Effector CD8-positive, alpha-beta T cell (primary cell): ENCODE data around the gene COG2.
"Not testable (repeated sequence)": the region's sequence is repeated elsewhere in the genome, so short reads cannot be mapped to it uniquely, and the experiment has no call there.

Experiments used
- DNase-seq: peaks from one replicate; lab custom pipeline; 2025; lab: John Stamatoyannopoulos, UW

COG2 gene

DNA sequence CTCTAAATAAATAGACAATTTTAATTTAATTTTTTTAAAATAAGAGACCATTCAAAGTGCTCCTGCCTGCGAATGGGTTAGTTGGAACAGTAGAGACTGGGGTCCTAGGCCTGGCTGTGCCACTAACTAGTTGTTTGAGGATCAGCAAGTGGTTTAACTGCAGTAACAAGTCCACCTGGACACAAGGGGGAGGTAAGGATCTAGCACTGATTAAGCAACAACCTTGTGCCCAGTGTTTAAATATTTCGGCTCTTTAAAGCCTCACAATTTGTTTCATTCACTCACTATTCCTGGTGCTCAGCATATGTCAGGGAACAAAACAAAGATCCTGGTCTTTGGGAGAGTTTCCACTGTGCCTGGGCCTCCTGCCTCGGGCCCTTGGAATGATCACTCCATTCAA, 73.2 kb downstream of the COG2 start:
- no peak for DNase-seq

DNA sequence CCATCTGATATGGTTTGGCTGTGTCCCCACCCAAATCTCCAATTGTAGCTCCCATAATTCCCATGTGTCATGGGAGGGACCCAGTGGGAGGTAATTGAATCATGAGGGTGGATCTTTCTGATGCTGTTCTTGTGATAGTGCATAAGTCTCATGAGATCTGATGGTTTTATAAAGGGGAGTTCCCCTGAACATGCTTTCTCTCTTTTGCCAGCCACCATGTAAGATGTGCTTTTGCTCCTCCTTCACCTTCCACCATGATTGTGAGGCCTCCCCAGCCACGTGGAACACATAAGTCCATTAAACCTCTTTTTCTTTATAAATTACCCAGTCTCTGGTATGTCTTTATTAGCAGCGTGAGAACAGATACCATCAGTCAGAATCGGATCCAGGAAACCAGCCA, 74.2 kb downstream of the COG2 start:
- not testable (repeated sequence) for DNase-seq

DNA sequence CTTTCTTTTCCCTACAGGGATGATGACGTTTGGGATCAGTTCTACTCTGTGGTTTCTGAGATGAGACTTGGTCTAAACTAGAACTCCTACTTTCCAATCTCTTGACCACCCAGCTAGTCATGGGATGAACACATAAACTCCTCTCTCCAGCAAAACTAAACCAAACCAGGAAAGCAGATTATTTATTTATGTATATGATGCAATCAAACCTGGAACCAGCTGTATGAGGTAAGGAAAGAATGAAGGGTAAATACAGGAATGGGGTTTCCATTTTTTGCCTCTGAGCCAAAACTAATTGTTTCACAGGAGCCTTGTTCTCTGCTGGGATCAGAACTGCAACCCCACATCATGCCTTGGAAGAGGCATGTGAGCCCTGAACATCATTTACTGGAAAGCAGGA, 75.0 kb downstream of the COG2 start:
- no peak for DNase-seq

DNA sequence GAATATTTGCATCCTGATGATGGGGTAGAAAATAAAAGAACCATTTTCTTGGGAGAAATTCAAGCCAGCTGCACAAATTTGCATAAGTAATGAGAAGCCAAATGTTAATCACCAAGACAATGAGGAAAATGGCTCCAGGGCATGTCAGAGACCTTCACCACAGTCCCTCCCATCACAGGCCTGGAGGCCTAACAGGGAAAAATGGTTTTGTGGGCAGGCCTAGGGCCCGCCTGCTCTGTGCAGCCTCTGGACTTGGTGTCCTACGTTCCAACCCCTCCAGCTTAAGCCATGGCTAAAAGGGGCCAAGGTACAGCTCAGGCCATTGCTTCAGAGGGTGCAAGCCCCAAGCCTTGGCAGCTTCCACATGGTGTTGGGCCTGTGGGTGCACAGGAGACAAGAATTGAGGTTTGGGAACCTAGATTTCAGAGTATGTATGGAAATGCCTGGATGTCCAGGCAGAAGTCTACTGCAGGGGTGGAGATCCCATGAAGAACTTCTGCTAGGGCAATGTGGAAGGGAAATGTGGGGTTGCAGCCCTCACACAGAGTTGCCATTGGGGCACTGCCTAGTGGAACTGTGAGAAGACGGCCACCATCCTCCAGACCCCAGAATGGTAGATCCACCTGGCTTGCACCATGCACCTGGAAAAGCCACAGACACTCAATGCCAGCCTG, 79.7 kb downstream of the COG2 start:
- DNase-seq, result not testable (repeated sequence)

DNA sequence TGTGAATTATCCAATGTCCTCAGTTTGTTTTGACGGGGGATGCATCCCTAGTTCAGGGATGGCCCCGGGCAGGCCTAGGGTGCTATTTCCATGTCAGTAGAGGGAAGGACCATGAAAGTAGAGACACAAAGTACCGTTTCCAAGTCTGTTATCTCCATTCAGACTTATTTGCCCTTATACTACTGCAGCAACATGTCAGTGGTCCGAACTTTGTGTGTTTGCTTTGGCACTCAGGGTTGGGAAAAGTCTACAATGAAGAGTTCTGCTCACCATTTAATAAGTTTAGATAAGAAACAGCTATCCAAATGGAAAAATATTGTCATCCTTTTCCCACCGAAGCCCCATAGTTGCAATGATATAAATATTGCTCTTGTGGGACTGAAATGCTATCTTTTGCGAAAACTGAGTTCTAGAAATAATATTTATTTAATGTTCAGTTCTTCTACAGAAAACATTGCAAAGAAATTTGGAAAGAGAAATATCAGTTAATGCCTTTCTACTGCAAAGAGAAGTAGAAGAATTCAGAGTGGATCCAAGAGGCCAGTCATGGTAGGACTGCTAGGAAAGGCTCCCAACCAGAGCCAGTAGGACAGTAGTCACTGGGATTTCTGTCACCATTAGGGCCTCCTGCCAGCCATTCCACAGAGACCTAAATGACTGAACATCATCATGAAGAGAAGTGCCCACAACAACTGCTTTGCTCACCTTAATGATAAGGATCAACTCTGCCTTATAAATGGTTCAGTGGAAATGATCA, 83.2 kb downstream of the COG2 start:
- DNase-seq, result no peak

DNA sequence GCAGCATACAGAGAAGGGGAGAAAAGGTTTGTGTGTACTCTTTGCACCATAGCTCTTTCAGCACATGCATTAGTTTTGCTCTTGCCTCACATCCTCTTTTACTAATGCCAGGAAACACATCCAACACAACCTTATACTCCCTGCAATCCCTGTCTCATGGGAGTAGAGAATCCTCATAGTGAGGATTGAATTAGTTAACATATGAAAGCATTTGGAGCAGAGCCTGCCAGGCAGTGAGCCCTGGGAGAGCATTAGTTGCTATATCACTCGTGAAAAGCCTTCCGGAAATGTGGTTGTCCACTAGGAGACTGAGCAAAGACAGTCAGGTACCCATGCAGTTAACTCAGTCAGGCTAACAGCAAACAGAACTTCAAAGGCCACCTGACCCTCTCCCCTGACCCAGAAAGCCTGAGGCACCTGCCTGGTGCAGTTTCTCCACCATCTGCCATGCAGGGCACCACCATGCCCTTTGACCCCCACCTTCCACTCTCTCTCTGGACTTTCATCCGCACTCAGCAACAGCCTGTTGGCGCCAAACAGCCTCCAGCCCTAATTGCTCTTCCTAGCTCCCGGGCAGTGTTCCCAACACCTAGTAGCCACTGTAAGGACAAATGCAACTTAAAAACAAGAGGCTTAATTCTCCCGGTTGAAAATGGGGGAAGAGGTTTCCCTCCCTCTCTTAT, 86.6 kb downstream of the COG2 start:
- no peak for DNase-seq

DNA sequence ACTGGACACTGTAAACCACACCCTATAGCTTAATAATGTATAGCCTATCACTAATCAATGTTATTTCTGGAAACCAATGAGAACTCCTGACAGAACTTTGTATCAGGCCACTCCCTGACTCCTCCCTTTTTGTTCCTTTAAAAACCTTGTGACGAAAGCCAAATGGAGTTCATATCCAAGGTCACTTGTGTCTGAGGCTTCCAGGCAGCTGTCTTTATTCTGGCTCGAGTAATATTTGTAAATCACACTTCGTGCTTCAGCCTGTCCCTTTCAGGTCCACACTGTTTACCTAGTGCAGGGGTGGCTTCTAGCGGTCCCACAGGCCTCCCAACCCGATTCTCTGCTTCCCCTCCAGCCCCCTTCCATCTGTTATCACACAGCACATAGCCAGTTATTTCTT, 88.7 kb downstream of the COG2 start:
- DNase-seq, result no peak

DNA sequence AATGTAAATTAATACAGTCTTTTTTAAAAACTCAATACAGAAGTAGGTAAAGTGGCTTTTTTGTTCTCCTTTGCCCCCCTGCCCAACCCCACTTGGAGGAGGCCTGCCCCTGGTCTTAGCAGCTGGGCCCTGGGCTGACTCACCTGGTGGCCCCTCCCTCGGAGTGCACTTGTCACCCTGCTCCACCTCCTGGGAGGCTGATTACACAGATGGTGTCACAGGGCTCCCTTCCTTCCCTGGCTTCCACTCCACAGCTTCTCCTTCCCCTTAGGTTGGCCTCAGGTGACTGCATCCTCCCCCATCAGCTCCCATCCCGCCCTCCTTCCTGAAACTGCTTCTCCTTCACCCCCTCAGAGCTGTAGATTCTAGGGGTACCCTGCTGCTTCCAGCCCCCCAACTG, 93.2 kb downstream of the COG2 start:
- no peak for DNase-seq

DNA sequence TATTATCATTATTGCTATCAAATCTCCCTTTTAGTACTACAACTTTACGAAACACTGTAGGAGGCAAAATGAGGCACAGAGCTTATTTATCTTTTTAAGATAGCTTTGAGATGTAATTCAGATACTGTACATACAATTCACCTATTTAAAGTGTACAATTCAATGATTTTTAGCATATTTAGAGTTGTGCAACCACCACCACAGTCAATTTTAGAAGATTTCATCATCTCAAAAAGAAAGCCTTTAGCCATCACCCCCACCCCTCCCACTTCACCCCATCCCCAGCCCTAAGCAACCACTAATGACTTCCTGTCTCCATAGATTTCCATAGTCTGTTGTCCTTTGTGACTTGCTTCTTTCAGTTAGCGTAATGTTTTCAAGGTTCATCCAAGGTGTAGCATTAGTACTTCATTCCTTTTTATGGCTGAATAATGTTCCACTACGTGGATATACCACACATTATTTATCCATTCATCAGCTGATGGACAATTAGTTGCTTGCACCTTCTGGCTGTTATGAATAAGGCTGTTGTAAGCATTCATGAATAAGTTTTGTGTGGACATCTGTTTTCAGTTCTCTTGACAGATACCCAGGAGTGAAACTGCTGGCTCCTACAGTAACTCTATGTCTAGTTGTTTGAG, 95.5 kb downstream of the COG2 start:
- DNase-seq, result no peak

DNA sequence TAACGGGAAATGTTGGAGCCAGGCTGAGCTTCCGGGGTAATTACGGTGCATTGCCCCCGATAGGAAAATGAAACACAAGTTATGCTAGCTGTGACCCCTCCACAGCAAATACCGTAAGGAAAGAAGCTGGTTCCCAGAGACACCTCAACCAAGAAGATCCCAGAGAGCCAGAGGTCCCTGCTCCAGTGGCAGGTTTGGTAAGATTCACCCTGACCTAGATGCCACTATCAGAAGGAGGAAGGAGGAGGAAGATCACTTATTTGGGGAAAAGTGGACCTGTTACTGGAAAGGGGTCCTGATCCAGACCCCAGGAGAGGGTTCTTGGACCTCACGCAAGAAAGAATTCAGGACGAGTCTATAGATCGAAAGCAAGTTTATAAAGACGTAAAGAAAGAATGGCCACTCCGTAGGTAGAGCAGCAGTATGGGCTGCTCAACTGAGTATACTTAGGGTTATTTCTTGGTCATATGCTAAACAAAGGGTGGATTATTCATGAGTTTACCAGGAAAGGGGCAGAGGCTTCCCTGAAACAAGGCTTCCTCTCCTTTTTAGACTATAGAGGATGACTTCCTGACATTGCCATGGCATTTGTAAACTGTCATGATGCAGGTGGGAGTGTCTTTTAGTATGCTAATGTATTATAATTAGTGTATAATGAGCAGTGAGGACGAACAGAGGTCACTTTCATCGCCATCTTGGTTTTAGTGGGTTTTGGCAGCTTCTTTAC, 97.4 kb downstream of the COG2 start:
- no peak for DNase-seq
